GM08714 (cell line): Measurements from ENCODE around the gene CD22.

Experiments used
- H3K4me3 ChIP-seq: fragments of 200-500 bp; sonication (Bioruptor generic); 2 replicates; pipeline ENCODE4 v1.5.1; 2014; ENCODE audit warnings: mild to moderate bottlenecking, low read length, inconsistent platforms
- ZNF274 ChIP-seq: IDR thresholded peaks from 2 replicates; pipeline ENCODE4 v1.6.1; 2012; ENCODE audit warnings: mild to moderate bottlenecking, low read depth, low read length

Gene CD22

GRCh38 chr19:35314858-35315470 lies 14.0 kb upstream of the CD22 start:
- TF ChIP-seq ZNF274, result no peak
- H3K4me3 ChIP-seq, result no peak overlapping the region

DNA sequence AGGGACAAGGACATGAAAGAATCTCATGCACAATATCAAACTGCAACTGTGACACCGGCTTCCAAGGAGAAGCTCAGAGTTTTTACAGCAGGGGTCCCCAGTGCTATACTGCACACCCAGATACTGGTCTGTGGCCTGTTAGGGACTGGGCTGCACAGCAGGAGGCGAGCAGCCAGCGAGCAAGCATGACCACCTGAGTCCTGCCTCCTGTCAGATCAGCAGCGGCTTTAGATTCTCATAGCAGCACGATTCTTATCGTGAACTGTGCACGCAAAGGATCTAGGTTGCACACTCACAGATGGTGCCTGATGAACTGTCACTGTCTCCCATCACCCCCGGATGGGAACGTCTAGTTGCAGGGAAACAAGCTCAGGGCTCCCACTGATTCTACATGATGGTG lies 13.1 kb upstream of the CD22 start:
- TF ChIP-seq ZNF274, result no peak
- H3K4me3 ChIP-seq, result no peak overlapping the region

DNA sequence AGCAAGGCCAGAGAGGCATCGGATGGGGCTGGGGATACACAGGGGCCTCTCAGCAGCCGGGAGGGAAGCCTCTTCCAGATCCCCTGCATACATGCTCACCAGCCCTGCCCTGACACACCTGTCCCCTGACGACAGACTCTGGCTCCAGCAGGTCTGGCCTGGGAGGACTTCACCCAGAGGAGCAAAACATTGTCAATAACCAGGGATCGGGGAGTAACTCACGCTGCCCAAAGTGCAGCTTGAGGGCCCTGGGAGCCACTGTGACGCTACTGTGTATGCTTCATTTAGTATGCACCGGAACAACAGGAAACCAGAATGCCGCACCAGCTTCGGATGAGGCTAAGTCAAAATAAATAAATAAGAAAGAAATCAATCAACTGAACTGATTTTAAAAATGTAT lies 12.4 kb upstream of the CD22 start:
- TF ChIP-seq ZNF274, result no peak
- no peak overlapping the region for H3K4me3 ChIP-seq

DNA sequence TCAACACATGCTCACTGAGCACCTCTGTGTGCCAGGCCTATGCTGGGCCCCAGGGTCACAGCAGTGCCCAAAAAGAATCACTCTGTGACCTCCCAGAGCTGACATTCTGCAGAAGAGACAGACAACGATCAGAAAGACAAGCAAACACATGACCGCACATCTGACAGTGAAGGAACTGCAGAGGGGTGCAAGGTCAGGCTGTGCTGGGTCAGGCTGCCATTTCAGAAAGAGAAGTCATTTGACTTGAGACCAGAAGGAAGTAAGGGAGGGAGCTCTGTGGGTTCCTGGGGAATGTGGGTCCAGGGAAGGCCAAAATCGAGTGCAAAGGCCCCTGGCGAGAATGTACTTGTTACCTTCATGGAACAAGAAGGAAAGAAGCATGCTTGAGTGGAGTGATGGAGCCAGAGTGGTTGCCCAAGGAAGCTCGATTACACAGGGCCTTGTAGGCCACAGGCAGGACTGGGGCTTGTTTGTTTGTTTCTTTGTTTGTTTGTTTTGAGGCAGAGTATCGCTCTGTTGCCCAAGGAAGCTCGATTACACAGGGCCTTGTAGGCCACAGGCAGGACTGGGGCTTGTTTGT lies 11.4 kb upstream of the CD22 start:
- H3K4me3 ChIP-seq, result no peak overlapping the region
- no peak for TF ChIP-seq ZNF274

GRCh38 chr19:35318679-35319448 lies 10.1 kb upstream of the CD22 start:
- TF ChIP-seq ZNF274, result no peak
- no peak overlapping the region for H3K4me3 ChIP-seq

- no peak overlapping the region for H3K4me3 ChIP-seq
- no peak for TF ChIP-seq ZNF274
Measured at GRCh38 chr19:35320065-35320713, 8.8 kb upstream of the CD22 start.

DNA sequence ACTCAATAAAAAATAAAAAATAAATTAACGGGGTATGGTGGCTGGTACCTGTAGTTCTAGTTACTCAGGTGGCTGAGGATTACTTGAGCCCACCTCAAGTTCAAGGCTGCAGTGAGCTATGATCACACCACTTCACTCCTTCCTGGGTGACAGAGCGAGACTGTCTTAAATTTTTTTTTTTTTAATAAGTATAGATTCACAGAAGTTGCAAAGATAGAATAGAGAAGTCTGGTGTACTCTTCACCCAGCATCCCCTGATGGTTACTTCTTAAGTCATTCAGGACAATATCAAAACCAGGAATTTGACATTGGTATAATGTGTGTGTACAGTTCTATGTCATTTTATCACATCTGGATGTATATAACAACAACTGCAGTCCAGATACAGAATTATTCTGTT lies 7.7 kb upstream of the CD22 start:
- TF ChIP-seq ZNF274, result no peak
- no peak overlapping the region for H3K4me3 ChIP-seq

GRCh38 chr19:35322014-35322413 lies 7.0 kb upstream of the CD22 start:
- H3K4me3 ChIP-seq, result no peak overlapping the region

DNA sequence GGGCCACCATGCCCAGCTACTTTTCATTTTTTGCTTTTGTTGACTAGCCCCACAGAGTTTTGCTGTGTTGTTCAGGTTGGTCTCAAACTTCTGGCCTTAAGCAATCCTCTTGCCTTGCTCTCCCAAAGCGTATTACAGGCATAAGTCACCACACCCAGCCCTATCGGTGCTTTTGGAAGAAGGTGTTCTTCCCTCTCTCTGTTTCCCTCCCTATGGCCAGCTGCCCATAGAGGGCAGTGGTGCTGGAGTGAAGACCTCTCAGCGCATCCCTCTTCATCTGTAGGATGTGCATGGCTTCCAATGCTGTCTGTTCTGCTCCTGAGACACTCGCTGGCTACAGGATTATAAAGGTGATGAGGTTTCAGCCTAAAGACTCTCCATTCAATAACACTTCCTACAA lies 1.3 kb upstream of the CD22 start:
- no peak overlapping the region for H3K4me3 ChIP-seq
- no peak for TF ChIP-seq ZNF274

More at GRCh38 chr19:35322014-35322413, 7.0 kb upstream of the CD22 start:
- TF ChIP-seq ZNF274, result no peak

GRCh38 chr19:35329323-35329722 lies 336 bp downstream of the CD22 start:
- TF ChIP-seq ZNF274, result no peak
- H3K4me3 ChIP-seq, result peak overlapping the region; percentile 86

DNA sequence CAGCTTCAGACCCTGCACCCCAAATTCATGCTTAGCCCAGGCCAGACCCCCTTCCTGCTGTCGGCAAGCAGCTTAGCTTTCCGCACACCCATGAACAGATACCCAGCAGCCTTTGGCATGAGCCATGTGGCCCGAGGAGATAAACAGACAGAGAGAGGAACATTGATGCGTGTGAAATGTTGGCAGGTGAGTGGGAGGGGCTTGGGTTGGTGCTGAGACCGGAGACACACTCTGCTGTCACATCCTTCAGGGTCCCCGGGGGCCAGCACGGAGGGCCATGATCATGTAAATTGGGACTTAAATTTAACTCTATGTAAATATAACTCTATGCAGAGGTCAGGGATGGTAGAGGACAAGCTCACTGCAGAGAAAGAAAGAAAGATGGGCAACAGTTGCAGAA lies 1.5 kb downstream of the CD22 start:
- no peak for TF ChIP-seq ZNF274
- H3K4me3 ChIP-seq, result peak overlapping the region; percentile 86

- peak overlapping the region; percentile 86; the same call in 1 of the 2 replicates for H3K4me3 ChIP-seq
- no peak for TF ChIP-seq ZNF274
Measured at GRCh38 chr19:35331551-35332214, 2.7 kb downstream of the CD22 start.

GRCh38 chr19:35332817-35333216 lies 3.8 kb downstream of the CD22 start:
- no peak for TF ChIP-seq ZNF274
- peak overlapping the region; percentile 86; the same call in 1 of the 2 replicates for H3K4me3 ChIP-seq

DNA sequence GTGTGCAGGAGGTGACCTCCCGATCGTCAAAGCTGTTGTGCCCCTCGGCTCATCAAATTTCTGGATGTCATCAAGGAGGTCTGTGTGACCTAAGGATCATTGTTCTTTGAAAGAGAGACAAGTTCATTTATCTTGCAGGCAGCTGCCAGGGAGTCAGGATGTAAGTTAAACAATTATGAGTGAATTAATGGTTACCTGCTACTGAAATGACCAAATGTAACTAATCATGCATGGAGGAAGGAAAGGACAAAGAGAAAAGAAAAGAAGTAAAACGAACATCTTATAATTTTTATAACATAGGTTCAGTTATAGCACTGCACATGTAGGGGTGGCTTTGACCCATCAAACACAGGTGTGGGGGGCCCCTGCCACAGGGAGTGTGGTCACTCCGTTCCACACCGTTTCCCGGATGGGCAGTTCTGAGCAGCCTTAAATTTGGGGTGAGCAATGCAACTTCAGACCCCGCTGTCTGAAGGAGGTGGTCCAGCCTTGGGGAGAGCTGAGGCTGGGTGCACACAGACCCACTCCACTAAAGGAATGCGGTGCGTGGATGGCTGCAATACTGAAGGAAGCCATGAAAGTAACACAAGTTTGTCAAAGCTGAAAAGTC lies 5.3 kb downstream of the CD22 start:
- TF ChIP-seq ZNF274, result no peak
- H3K4me3 ChIP-seq, result peak overlapping the region; percentile 86; the same call in 1 of the 2 replicates
